ENCODE measurements around the gene CABP1. TPM values are rescaled to one million over a fixed set of nuclear protein-coding genes. Genes with fewer than 3 reads are reported as not detected.
A peak's percentile ranks its signal among the peaks of the same experiment; 100 is the strongest.

CABP1 gene
- total RNA-seq, 4 donors from 2014 or later: 0.52 to 1.6 (median 0.62) TPM; not detected in 1

- ATAC-seq (peak; percentile 58 to 84), DNase-seq (peak; percentile 64 to 72)
- H3K4me3 ChIP-seq: no peak overlapping the region
- H3K9me3 ChIP-seq: no peaks in the 10 kb centered on the region
- TF ChIP-seq POLR2A (IDR thresholded peaks at IDR 0.05): no peak
- TF ChIP-seq, protein P1, sequence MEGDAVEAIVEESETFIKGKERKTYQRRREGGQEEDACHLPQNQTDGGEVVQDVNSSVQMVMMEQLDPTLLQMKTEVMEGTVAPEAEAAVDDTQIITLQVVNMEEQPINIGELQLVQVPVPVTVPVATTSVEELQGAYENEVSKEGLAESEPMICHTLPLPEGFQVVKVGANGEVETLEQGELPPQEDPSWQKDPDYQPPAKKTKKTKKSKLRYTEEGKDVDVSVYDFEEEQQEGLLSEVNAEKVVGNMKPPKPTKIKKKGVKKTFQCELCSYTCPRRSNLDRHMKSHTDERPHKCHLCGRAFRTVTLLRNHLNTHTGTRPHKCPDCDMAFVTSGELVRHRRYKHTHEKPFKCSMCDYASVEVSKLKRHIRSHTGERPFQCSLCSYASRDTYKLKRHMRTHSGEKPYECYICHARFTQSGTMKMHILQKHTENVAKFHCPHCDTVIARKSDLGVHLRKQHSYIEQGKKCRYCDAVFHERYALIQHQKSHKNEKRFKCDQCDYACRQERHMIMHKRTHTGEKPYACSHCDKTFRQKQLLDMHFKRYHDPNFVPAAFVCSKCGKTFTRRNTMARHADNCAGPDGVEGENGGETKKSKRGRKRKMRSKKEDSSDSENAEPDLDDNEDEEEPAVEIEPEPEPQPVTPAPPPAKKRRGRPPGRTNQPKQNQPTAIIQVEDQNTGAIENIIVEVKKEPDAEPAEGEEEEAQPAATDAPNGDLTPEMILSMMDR (IDR thresholded peaks at IDR 0.05 in 4 of 5, conservative IDR thresholded peaks at IDR 0.05 in 1 of 5): peak; percentile 83 to 93 (median 84)
- H3K27ac ChIP-seq: peak overlapping the region in 1 of 4 donors; percentile 32
- peaks cover 0 to 47% of the 10 kb centered on the region in 2 donors for H3K36me3 ChIP-seq
- H3K4me1 ChIP-seq: peaks cover 19 to 25% of the 10 kb centered on the region in 2 donors
- in situ Hi-C loops (cut with MboI; ENCODE audit: low sequenced_read_pairs in 4 of 4) (loop anchor here (5.0 to 10.0 kb wide), 4 partner anchors 67 to 261 kb away; partner anchors contain the start of genes POP5 (in 4 of the 4), CABP1 (in 1 of the 4) and HNF1A (in 1 of the 4)), intact Hi-C loops (cut with DNase I; ENCODE audit: low total_unique reads) (loop anchor here (1.0 to 10.0 kb wide), 3 partner anchors 67 to 261 kb away; partner anchors contain the start of gene HNF1A)
- no peaks in the 10 kb centered on the region for H3K27me3 ChIP-seq
These were observed 73.5 kb downstream of the CABP1 start for GRCh38 chr12:120713861-120714482.

Other genes with a start within 250 kb of the CABP1 start
- gene COX6A1, start 202.5 kb upstream of the CABP1 start, total RNA-seq: 10 to 100 TPM; 46.9 to 90.8 (median 74.3) TPM
- gene TRIAP1, start 194.2 kb upstream of the CABP1 start, total RNA-seq: 10 to 100 TPM; 14.4 to 33.7 (median 28.0) TPM
- 10 to 100 TPM; 14.5 to 20.7 (median 18.4) TPM for gene GATC, start 194.2 kb upstream of the CABP1 start, total RNA-seq
- gene SRSF9, start 170.9 kb upstream of the CABP1 start, total RNA-seq: 10 to 100 TPM; 13.5 to 18.6 (median 16.0) TPM
- gene DYNLL1, start 144.5 kb upstream of the CABP1 start, total RNA-seq: 10 to 100 TPM; 16.7 to 45.0 (median 32.6) TPM
- 10 to 100 TPM; 34.5 to 47.3 (median 39.2) TPM for gene COQ5, start 111.5 kb upstream of the CABP1 start, total RNA-seq
- gene RNF10, start 106.3 kb upstream of the CABP1 start, total RNA-seq: 100 to 1,000 TPM; 152 to 282 (median 247) TPM
- 10 to 100 TPM; 12.2 to 23.3 (median 15.2) TPM for gene POP5, start 59.2 kb upstream of the CABP1 start, total RNA-seq
- gene MLEC, start 46.5 kb downstream of the CABP1 start, total RNA-seq: 10 to 100 TPM; 46.5 to 89.4 (median 60.1) TPM
- gene UNC119B, start 69.8 kb downstream of the CABP1 start, total RNA-seq: 1 to 10 TPM; 4.7 to 8.7 (median 7.8) TPM
- 100 to 1,000 TPM; 166 to 224 (median 200) TPM for gene ACADS, start 85.2 kb downstream of the CABP1 start, total RNA-seq

Data from gastrocnemius medialis (tissue), 4 donors.